Right ventricle myocardium inferior (tissue), 1 donor: Measurements from ENCODE around the gene PSAP. TPM values are rescaled to one million over a fixed set of nuclear protein-coding genes. Genes with fewer than 3 reads are reported as not detected.

Experiments
- ATAC-seq: fragments of 200-7000 bp; cut with Tn5 transposase; one replicate; pipeline ENCODE4 v1.9.1; 2020; ENCODE audit warnings: mild to moderate bottlenecking, moderate library complexity
- DNase-seq: peaks from one replicate; pipeline ENCODE4 v3.0.0; 2021; ENCODE audit errors: missing footprints
- intact Hi-C: fragments of 100-400 bp; cut with DNase I; formaldehyde crosslinking; loops from one replicate; pipeline ENCODE4 v1.11.0; 2022
- total RNA-seq: library from RNA; stranded (reverse); fragmentation: NEBNext Ultra II Directional; extraction: Animal tissue kit (Norgen Biotek cat#: 25700); gene quantifications from one replicate; pipeline ENCODE4 v1.2.1, GENCODE V29; 2021
- donor health status: DM: no; HTN: yes; CAD: no; lungs with severe emphysema.

Gene PSAP
- total RNA-seq, 1 donor from 2014 or later: 1,777 TPM

DNA sequence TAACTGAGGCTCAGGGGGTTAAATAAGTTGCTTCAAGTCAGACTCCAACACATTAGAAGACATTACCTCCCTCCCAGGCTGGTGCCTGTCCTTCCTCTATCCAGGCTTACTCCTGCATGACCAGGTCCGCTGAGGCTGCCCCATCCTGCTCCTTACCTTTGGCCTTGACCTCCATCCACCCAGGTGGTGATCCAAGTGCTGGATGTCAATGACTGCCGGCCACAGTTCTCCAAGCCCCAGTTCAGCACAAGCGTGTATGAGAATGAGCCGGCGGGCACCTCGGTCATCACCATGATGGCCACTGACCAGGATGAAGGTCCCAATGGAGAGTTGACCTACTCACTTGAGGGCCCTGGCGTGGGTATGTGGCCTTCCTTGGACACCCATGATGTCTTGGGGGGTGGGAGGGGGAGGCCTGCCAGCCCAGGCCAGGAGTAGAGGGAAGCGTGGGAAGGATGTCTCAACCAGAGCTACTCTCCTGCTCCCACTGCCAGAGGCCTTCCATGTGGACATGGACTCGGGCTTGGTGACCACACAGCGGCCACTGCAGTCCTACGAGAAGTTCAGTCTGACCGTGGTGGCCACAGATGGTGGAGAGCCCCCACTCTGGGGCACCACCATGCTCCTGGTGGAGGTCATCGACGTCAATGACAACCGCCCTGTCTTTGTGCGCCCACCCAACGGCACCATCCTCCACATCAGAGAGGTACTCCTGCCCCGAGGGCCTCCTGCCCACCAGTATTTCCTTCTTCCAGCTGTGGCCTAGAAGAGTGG lies 48.1 kb downstream of the PSAP start:
- ATAC-seq: no peak
- intact Hi-C loops: no loop called here
- no peak for DNase-seq

DNA sequence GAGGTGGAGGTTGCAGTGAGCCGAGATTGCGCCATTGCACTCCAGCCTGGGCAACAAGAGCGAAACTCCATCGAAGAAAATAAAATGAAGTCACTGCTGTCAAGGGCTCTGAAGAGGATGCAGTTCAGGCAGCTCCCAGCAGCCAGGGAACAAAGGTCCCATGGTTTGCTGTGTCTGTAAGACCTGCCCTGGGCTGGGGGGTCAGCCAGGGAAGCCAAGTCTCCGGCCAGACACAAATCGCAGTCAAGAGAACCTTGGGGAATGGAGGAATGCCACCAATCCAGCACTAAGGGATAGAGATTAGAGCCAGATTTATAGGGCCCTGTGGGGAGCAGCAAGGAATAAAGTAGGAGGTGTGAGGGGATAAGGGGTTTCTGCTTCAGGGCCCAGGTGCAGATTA lies 48.8 kb downstream of the PSAP start:
- intact Hi-C loops: no loop called here

DNA sequence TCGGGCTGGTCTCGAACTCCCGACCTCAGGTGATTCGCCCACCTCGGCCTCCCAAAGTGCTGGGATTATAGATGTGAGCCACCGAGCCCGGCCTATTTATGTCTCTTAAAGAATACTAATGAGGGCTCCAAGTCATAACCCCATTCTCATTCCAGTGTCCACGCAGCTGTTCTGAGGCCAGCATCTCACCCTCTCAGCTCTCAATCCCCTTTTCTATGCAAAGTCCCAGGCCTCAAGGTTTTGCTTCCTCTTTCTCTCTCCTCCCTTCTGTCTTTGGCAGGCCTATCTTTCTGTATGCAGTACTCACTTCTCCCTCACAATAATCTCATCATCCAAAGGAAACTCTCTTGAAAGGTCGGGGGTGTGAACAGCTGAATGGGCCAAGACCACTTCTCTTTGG lies 49.7 kb downstream of the PSAP start:
- intact Hi-C loops: no loop called here
- ATAC-seq (no peak), DNase-seq (no peak)

More for the DNA sequence above, 48.8 kb downstream of the PSAP start:
- DNase-seq (no peak), ATAC-seq (no peak)

DNA sequence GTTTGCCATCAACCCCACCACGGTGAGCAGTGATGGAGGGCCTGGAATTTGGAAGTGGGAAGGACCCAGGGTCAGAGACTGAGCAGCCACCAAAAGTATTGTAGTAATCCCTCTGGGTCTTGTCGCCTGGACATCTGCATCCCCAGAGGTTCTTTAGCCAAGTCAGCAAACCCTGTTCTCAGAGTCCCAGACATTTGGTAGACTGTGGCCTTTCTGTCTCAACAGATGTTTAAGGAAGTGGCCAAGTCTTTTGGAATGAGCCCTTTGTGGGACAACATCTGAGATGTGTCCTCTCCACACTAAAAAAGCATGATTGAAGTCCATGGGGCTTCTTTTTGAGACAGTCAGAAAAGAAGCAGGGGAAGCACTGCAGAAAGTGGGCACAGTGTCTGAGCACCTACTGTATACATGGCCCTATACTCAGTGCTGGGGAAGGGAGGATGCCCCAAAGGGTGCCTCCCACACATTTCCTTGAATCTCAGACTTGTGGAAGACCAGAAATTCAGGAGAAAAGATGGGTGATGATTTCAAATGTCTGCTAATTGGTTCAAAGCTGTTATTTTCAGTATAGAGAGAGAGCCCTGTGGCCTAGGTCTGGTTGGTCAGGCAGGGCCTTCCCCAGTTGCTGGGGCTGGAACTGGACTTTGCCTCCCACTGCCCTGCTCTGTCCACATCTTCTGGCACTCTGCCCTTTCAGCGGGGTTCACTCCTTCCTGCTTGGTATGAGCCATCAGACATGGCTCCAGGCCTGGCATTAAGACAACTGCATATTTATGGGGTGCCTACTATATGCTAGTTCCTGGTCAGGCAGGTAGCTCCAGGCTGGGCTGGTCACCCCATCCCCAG lies 51.2 kb downstream of the PSAP start:
- ATAC-seq: no peak
- DNase-seq: no peak
- intact Hi-C loops: no loop called here

DNA sequence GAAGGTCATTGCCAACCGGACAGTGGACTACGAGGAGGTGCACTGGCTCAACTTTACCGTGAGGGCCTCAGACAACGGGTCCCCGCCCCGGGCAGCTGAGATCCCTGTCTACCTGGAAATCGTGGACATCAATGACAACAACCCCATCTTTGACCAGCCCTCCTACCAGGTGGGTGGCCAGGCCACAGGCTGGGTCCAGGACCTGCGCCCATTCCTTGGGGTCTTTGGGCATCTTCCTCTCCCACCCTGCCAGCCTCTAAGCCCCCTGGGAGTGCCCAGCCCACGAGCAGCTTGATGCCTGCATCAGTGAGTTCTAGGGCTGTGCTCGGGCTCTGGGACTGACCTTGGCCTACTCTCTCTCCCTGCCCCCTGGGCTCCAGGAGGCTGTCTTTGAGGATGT lies 51.9 kb downstream of the PSAP start:
- intact Hi-C loops: no loop called here
- no peak for DNase-seq

DNA sequence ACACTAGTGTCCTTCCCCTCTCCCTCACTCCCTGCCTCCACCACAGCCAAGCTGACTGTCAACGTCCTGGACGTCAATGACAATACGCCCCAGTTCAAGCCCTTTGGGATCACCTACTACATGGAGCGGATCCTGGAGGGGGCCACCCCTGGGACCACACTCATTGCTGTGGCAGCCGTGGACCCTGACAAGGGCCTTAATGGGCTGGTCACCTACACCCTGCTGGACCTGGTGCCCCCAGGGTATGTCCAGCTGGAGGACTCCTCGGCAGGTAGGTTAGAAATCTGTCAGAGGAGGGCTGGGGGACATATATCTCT lies 52.8 kb downstream of the PSAP start:
- no peak for DNase-seq
- ATAC-seq: no peak
- intact Hi-C loops: no loop called here

More for the DNA sequence above, 51.9 kb downstream of the PSAP start:
- no peak for ATAC-seq

DNA sequence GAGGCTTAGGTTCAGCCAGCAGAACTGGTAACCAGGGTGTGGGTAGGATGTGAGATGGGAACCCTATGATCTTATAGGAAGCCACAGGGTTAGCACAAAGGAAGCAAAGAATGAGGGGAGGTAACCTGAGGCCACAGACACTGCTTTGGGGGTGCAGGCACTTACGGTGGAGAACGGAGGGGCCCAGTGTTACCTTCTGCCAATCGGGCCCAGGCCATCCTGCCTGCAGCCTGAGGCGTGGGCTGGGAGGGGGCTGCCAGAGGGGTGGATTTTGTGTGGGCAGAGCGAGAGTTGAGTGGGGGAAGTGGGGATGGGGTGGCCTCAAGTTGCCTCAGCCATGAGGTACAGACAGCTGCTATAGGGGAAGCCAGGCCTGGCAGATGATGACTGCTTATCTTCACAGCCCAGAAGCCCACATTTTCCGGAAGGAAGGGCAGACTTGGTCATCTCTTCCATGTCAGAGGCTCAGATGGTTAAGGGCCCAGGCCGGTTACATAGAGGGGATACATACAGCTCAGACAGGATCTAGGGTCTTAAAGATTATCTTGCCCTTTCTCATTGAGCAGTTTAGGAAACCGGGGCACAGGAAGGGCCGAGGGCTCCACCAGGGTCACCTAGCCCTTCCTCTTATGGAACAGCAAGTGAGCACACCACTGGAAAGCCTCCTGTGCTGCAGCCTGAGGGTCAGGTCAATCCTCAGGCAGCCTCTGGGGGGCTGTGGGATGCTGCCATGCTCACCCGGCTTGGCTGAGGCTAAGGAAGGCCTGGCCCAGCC lies 53.3 kb downstream of the PSAP start:
- intact Hi-C loops: no loop called here
- ATAC-seq: peak; percentile 6
- no peak for DNase-seq

DNA sequence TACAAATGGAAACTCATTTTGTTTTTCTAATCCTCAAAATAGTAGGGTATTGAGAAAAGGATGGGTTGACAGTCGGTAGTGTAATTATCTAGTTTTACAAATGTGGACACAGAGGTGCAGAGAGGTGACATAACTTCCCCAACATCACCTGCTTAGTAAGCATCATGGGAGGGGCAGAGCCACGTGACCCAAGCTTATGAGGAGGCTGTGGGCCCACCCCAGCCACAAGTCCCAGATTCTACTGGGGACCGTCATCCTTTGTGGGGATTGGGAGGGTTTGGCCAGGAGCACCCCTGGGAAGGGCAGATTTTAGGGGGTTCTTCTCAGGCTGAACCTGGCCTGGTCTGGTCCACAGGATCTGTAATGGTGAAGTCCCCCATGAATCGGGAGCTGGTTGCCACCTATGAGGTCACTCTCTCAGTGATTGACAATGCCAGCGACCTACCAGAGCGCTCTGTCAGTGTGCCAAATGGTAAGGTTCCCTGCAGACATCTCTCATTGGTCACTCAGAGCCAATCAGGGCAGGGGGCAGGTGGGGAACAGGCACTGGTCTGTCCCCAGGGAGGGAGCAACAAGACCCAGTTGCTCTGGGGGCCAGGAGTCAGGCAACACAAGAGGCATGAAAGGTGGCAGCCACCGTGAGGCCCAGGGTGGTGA lies 54.2 kb downstream of the PSAP start:
- DNase-seq (no peak), ATAC-seq (no peak)
- intact Hi-C loops: no loop called here

DNA sequence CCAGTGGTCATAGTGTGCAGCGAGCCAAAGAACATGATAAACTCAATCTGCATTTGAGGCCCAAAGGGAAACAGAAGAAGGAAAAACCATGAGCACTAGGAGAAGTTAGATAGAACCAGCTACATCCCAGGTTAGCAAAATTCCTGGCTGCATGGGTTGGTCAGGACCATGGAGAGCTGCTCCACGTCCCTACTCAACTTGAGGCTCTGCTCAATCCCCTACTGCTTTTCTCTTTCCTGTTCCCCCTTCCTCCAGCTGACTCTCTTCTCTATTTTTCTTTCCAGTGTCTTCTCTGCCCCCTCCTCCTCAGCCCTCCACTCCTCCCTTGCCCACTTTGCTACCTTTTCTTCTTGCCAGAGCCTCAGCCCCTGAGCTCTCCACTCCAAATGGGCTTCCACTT lies 55.8 kb downstream of the PSAP start:
- DNase-seq (no peak), ATAC-seq (no peak)
- intact Hi-C loops: no loop called here

DNA sequence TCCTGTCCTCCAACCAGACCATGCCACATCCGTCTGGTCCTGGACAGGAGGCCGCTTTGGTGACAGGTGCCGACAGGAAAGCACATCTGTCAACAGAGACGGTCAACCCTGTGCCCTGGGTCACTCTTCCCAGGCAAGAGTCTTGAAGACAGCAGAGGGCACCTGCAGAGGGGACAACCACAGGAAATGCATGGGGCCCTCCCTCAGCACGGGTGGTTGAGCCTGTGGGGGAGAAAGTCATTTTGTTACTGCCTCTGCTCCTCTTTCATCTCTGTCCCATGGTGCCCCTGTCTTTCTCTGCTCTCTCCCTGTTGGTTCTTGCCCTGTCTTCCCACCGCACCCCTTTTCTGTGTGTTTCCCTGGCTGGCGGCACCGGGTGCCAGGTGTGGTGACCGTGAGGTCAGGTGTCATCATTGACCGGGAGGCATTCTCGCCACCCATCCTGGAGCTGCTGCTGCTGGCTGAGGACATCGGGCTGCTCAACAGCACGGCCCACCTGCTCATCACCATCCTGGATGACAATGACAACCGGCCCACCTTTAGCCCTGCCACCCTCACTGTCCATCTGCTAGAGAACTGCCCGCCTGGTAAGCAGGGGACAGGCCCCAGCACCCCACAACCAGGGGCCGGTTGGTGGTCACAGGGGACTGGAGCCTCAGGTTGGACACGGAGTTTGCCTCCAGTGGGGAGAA lies 60.2 kb downstream of the PSAP start:
- intact Hi-C loops: no loop called here
- ATAC-seq: no peak
- DNase-seq: no peak

DNA sequence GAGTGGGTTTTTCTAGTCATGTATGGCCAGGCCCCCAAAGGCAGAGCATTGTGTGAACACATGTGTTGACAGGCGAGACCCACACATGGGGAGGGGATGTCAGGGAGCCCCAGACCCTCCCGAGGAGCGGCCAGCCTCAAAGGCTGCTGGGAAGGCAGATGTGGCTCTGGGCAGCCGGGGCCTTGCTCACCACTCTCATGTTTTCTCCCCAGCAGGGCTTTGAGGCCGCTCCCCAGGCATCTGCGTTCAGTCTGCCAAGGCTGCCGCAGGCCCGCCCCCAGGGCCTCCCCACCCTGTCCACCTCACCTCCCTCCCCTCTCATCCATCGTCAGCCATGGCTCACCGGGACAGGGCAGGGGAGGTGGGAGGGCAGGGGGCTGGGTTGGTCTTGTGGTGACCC lies 61.2 kb downstream of the PSAP start:
- intact Hi-C loops: no loop called here
- ATAC-seq (no peak), DNase-seq (no peak)

DNA sequence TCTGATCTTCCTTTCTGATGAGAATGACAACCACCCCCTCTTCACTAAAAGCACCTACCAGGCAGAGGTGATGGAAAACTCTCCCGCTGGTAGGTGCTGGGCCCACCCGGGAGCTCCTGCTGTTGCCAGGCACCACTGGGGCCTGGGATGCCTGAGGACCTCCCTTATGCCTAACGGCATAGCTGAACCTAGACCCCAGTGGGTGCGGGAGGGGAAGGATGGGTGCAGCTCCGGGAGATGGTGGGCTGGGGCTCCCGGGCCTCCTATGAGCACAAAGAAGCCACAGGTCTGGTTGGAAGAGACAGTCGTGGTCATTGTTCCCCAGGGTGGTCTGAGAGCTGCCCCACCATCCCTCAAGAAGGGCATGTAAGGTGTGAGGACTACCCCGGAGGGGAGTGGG lies 62.1 kb downstream of the PSAP start:
- intact Hi-C loops: no loop called here
- DNase-seq (no peak), ATAC-seq (no peak)

DNA sequence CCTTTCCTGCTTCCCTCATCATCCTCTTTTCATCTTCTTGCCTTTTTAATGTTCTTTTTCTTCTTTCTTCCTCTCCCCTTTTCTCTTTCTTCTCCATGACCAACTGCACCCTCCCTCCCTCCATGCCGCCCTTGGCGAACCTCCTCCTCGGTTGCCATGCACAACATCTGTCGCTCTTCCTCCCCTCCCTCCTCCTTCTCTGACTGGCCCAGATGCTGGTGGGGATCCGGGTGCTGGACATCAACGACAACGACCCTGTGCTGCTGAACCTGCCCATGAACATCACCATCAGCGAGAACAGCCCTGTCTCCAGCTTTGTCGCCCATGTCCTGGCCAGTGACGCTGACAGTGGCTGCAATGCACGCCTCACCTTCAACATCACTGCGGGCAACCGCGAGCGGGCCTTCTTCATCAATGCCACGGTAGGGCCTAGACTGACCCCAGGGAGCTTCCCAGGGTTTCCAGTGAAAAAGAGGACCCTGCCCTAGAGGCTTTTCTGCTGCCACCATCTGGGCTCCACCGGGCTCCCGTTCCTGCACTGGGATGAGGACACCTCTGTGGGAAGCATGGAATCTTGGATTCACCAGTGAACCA lies 66.3 kb downstream of the PSAP start:
- intact Hi-C loops: no loop called here
- DNase-seq: no peak
- no peak for ATAC-seq

DNA sequence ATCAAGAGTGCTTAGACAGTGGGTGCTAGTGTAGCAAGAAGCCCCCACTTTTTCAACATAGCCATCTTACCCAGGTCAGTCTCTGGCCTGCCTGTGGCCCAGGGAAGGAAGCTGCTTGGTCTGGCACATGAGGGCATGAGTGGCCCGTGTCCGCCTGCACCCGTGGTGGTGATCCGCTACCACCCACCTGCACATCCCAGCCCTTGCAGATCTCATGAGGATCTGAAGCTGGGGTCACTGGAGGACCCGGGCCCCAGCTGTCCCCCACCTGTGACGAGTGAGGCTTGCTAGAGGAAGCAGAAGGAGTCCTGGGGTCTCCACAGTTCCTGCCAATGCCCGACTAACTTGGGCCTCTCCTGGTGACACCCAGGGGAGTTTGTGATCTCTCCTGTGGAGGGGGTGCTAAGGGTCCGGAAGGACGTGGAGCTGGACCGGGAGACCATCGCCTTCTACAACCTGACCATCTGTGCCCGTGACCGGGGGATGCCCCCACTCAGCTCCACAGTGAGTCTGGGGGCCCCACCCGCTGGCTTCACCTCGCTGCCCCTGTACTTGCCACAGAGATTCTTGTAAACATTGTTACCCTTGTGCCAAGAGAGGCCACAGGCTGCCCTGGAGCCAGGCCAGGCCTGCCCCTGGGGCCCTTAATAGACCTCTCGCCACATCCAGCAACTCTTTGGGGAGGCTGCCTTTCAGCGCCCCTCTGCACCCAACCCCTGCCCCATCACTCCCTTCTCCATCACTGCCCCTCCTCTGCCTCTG lies 67.0 kb downstream of the PSAP start:
- DNase-seq (no peak), ATAC-seq (no peak)
- intact Hi-C loops: no loop called here

DNA sequence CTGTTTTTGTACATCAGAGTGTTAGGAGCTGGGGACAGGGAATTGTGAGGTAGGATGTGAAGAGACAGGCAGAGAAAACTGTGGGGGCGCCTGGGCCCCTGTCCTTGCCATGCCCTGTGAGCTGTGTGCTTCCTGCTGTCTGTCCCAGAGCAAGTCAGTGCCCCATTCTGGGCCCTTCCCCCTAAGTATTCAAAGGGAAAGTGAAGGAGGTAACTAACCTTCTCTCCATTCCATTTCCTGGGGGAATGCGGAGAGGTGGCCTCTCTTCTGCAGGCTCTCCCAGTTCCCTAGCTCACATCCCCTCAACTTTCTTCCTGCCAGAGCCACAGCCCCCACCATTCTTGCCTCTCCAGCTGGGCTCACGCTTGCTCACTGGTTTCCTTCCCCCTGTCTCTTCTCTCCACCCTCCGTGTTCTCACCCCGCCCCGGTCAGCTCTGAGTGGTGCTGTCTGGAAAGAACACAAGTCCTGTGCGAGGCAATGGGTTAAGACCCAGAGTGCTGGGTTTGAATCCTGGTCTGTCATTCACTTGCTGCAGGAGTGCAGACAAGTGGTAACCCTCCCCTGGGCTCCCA lies 68.0 kb downstream of the PSAP start:
- intact Hi-C loops: no loop called here
- DNase-seq (no peak), ATAC-seq (no peak)

DNA sequence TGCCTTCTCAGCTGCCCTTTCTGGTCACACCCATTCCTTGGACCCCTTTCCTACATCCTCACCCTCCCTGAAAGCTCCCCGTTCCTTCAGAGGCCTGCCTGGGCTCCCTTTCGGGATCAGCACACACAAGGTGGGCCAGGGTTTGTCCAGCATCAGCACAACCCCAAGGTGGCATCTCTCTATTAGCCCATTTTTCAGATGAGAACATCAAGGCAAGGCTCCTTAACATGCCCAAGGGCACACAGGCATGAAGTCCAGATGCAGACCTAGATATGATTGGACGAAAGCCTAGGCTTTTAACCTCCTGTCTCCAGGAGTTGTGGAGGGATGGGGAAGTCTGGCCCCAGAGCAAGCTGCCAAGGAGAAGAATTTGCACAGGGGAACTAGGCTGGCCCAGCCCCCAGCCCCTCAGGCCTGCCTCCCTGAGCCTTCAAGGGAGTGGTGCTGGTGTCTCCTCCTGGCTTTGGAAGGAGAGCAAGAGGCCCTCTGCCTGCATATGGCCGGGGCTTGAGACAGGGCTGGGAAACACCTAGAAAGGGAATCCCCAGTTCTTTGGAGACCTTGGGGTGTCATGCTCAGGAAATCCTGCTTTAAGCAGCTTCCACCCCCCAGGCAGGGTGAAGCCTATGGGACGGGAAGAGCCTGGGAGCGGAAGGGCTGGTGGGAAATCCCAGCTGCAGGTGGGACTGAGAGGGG lies 68.7 kb downstream of the PSAP start:
- intact Hi-C loops: no loop called here
- ATAC-seq (no peak), DNase-seq (no peak)

DNA sequence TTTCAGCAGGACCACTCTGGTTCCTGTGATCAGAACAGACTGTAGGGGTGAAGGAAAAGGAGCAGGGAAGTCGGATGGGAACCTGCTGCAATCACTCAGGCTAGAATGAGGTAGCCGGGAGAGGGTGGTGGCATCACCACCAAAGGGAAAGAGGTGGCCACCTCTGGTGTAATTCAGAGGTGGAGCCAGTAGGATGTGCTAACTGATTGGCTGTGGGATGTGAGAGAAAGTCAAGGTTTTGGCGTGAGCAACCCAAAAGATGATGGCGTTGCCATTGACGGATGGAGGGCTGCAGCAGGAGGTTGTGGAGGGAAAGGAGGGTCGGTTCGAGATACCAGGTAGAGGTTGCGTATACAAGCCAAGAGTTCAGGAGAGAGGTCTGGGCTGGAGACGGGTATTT lies 70.3 kb downstream of the PSAP start:
- DNase-seq: no peak
- ATAC-seq: no peak

More for the DNA sequence above, 70.3 kb downstream of the PSAP start:
- intact Hi-C loops: no loop called here
